Heart left ventricle (tissue), 13 donors: ENCODE measurements around the gene NCS1.

Source experiments
- POLR2A ChIP-seq, 2 donors: fragments of 450-650 bp; IDR thresholded peaks; one replicate each; pipeline ENCODE4 v1.6.1; 2017; ENCODE audit warnings: antibody characterized with exemption in 2 of 2, mild to moderate bottlenecking in 2 of 2, moderate library complexity in 2 of 2
- TF ChIP-seq, protein P1 (sequence below), 12 donors: fragments of 200-600 bp; sonication (generic) in 4 of 12; IDR thresholded peaks; one replicate each; pipeline versions ENCODE4 v1.5.0 to v1.8.0; 2018 to 2022; ENCODE audit warnings: antibody characterized with exemption in 12 of 12, mild to moderate bottlenecking in 5 of 12
- donor health status: ischemic (EF 13 %, LVEDD 7.1; RV severe dilation, severe dysfunction).
- donor health status: DM: no; HTN: yes; CAD: no.
- donor health status: DM: no; HTN: no; CAD: no.
- donor health status: ischemic (EF 25% LVEDD 6.9; RV normal size, moderate dysfunction).
- donor health status: ischemic (EF 25% LVEDD 5.7; RV mildly dilated, moderate dysfunction).
- donor health status: ischemic (EF 35%, LVEDD 5.7; RV mildly dilated, moderate dysfunction).
- donor health status: nonischemic (EF 11% LVEDD 7.7; RV severe dilation, severe dysfunction).
- donor health status: DM: yes; HTN: yes; CAD: no.
- donor health status: PGD.
- donor health status: ischemic (EF 29% LVEDD 5.4; RV normal size, mild dysfunction).
- donor health status: nonischemic (EF 23%, LVEDD 6.1; RV moderate dilation, normal function).

- TF ChIP-seq POLR2A (IDR thresholded peaks at IDR 0.05) = no peak
- TF ChIP-seq, protein P1, sequence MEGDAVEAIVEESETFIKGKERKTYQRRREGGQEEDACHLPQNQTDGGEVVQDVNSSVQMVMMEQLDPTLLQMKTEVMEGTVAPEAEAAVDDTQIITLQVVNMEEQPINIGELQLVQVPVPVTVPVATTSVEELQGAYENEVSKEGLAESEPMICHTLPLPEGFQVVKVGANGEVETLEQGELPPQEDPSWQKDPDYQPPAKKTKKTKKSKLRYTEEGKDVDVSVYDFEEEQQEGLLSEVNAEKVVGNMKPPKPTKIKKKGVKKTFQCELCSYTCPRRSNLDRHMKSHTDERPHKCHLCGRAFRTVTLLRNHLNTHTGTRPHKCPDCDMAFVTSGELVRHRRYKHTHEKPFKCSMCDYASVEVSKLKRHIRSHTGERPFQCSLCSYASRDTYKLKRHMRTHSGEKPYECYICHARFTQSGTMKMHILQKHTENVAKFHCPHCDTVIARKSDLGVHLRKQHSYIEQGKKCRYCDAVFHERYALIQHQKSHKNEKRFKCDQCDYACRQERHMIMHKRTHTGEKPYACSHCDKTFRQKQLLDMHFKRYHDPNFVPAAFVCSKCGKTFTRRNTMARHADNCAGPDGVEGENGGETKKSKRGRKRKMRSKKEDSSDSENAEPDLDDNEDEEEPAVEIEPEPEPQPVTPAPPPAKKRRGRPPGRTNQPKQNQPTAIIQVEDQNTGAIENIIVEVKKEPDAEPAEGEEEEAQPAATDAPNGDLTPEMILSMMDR (IDR thresholded peaks at IDR 0.05) = no peak
These were observed 64.9 kb downstream of the NCS1 start for GRCh38 chr9:130237076-130237475.
